H9 (cell line): Measurements from ENCODE around the gene BMP2K. TPM values are rescaled to one million over a fixed set of nuclear protein-coding genes. Genes with fewer than 3 reads are reported as not detected.

Experiments used
- DNase-seq: peaks from one replicate; pipeline ENCODE4 v3.0.0-alpha.2; 2017
- H2AFZ ChIP-seq: one replicate; pipeline ENCODE4 v1.6.1; 2013; ENCODE audit warnings: mild to moderate bottlenecking, low read length, control low read depth, moderate library complexity
- H2AK5ac ChIP-seq: 2 replicates; pipeline ENCODE4 v1.6.1; 2013; ENCODE audit warnings: low read length, control low read depth, mixed read lengths; ENCODE audit not compliant: insufficient read length
- H2BK120ac ChIP-seq: one replicate; pipeline ENCODE4 v1.6.1; 2013; ENCODE audit warnings: low read depth, mild to moderate bottlenecking, low read length, control low read depth, inconsistent platforms; ENCODE audit not compliant: poor library complexity, severe bottlenecking
- H2BK12ac ChIP-seq: 2 replicates; pipeline ENCODE4 v1.6.1; 2013; ENCODE audit warnings: low read length, control low read depth, mixed read lengths, low read depth; ENCODE audit not compliant: insufficient read length
- H2BK15ac ChIP-seq: 2 replicates; pipeline ENCODE4 v1.6.1; 2013; ENCODE audit warnings: low read depth, low read length, control low read depth
- H2BK20ac ChIP-seq: one replicate; pipeline ENCODE4 v1.6.1; 2013; ENCODE audit warnings: low read depth, mild to moderate bottlenecking, low read length, control low read depth, inconsistent platforms; ENCODE audit not compliant: poor library complexity, severe bottlenecking
- H2BK5ac ChIP-seq: 2 replicates; pipeline ENCODE4 v1.6.1; 2013; ENCODE audit warnings: low read length, control low read depth, mixed read lengths; ENCODE audit not compliant: insufficient read length
- H3K14ac ChIP-seq: 2 replicates; pipeline ENCODE4 v1.6.1; 2013; ENCODE audit warnings: low read length, control low read depth; ENCODE audit not compliant: insufficient read depth
- H3K18ac ChIP-seq: 2 replicates; pipeline ENCODE4 v1.6.1; 2013; ENCODE audit warnings: low read depth, mild to moderate bottlenecking, mixed read lengths, low read length, control low read depth; ENCODE audit not compliant: insufficient read length
- H3K23ac ChIP-seq: 2 replicates; pipeline ENCODE4 v1.6.1; 2013; ENCODE audit warnings: low read length, control low read depth, mixed read lengths, low read depth; ENCODE audit not compliant: insufficient read length
- H3K23me2 ChIP-seq: 2 replicates; pipeline ENCODE4 v1.6.1; 2013; ENCODE audit warnings: low read depth, mild to moderate bottlenecking, mixed read lengths, low read length, control low read depth; ENCODE audit not compliant: insufficient read length, poor library complexity, severe bottlenecking
- H3K27ac ChIP-seq: 2 replicates; pipeline ENCODE4 v1.5.1; 2013; ENCODE audit warnings: low read length, control low read depth, mixed read lengths, low read depth; ENCODE audit not compliant: insufficient read length
- H3K27me3 ChIP-seq: 2 replicates; pipeline ENCODE4 v1.6.1; 2013; ENCODE audit warnings: low read length, control low read depth, inconsistent platforms; ENCODE audit not compliant: insufficient read depth
- H3K4ac ChIP-seq: 2 replicates; pipeline ENCODE4 v1.6.1; 2013; ENCODE audit warnings: low read depth, mild to moderate bottlenecking, control low read depth, inconsistent platforms, low read length, moderate library complexity
- H3K4me1 ChIP-seq: 2 replicates; pipeline ENCODE4 v1.6.1; 2013; ENCODE audit warnings: low read length, control low read depth, inconsistent platforms; ENCODE audit not compliant: insufficient read depth
- H3K4me2 ChIP-seq: 2 replicates; pipeline ENCODE4 v1.6.1; 2013; ENCODE audit warnings: low read length, control low read depth, mixed read lengths; ENCODE audit not compliant: insufficient read length, insufficient read depth
- H3K56ac ChIP-seq: 2 replicates; pipeline ENCODE4 v1.6.1; 2013; ENCODE audit warnings: low read depth, mild to moderate bottlenecking, mixed read lengths, low read length, control low read depth; ENCODE audit not compliant: insufficient read length
- H3K79me1 ChIP-seq: 2 replicates; pipeline ENCODE4 v1.6.1; 2013; ENCODE audit warnings: low read depth, mild to moderate bottlenecking, moderate library complexity, low read length, control low read depth, inconsistent platforms; ENCODE audit not compliant: insufficient read depth, poor library complexity, severe bottlenecking
- H3K79me2 ChIP-seq: 2 replicates; pipeline ENCODE4 v1.6.1; 2013; ENCODE audit warnings: low read length, control low read depth, inconsistent platforms; ENCODE audit not compliant: insufficient read depth
- H3K9ac ChIP-seq: 2 replicates; pipeline ENCODE4 v1.6.1; 2013; ENCODE audit warnings: low read length, control low read depth, mixed read lengths; ENCODE audit not compliant: insufficient read length; ENCODE audit errors: extremely low read depth
- H3K9me3 ChIP-seq: one replicate; pipeline ENCODE4 v1.6.1; 2013; ENCODE audit warnings: low read depth, low read length, inconsistent platforms; ENCODE audit not compliant: control insufficient read depth
- H3T11ph ChIP-seq: one replicate; pipeline ENCODE4 v1.6.1; 2013; ENCODE audit warnings: mild to moderate bottlenecking, low read length, control low read depth, inconsistent platforms
- H4K20me1 ChIP-seq: one replicate; pipeline ENCODE4 v1.6.1; 2013; ENCODE audit not compliant: control insufficient read depth, insufficient read length, insufficient read depth
- H4K5ac ChIP-seq: 2 replicates; pipeline ENCODE4 v1.6.1; 2013; ENCODE audit warnings: low read depth, mild to moderate bottlenecking, mixed read lengths, low read length, control low read depth; ENCODE audit not compliant: insufficient read length
- H4K8ac ChIP-seq: replicated peaks from 2 replicates; pipeline ENCODE4 v1.6.1; 2013; ENCODE audit warnings: low read length, control low read depth, mixed read lengths, low read depth; ENCODE audit not compliant: insufficient read length
- H4K91ac ChIP-seq: 2 replicates; pipeline ENCODE4 v1.6.1; 2013; ENCODE audit warnings: low read depth, mild to moderate bottlenecking, moderate library complexity, mixed read lengths, low read length, control low read depth; ENCODE audit not compliant: insufficient read length
- H3K27ac Mint-ChIP-seq, 3 experiments: 2 replicates in 2 of 3; 3 replicates in 1 of 3; pipeline ENCODE4 v1.8.0; 2020 to 2021; ENCODE audit warnings: mixed read lengths in 3 of 3, mild to moderate bottlenecking in 1 of 3, moderate library complexity in 1 of 3
- H3K27me3 Mint-ChIP-seq: 2 replicates; pipeline ENCODE4 v1.8.0; 2021; ENCODE audit warnings: low read depth, mild to moderate bottlenecking, moderate library complexity, mixed read lengths
- H3K36me3 Mint-ChIP-seq, 3 experiments: 2 replicates in 2 of 3; 3 replicates in 1 of 3; pipeline ENCODE4 v1.8.0; 2020 to 2021; ENCODE audit warnings: low read depth in 3 of 3, mixed read lengths in 3 of 3; ENCODE audit not compliant: insufficient read depth in 1 of 3
- H3K4me1 Mint-ChIP-seq, 2 experiments: 2 replicates each; pipeline ENCODE4 v1.8.0; 2020; ENCODE audit warnings: mixed read lengths in 2 of 2
- H3K4me3 Mint-ChIP-seq, 2 experiments: 2 replicates in 1 of 2; 3 replicates in 1 of 2; pipeline ENCODE4 v1.8.0; 2020 to 2021; ENCODE audit warnings: mild to moderate bottlenecking in 2 of 2, mixed read lengths in 2 of 2, moderate library complexity in 1 of 2
- H3K9me3 Mint-ChIP-seq, 2 experiments: 2 replicates in 1 of 2; 3 replicates in 1 of 2; pipeline ENCODE4 v1.8.0; 2020; ENCODE audit warnings: mild to moderate bottlenecking in 2 of 2, mixed read lengths in 2 of 2, moderate library complexity in 1 of 2
- CTCF ChIP-seq: fragments of 200-600 bp; sonication (generic); conservative IDR thresholded peaks from 3 replicates; pipeline ENCODE4 v1.8.0; 2021; ENCODE audit warnings: antibody characterized with exemption, mild to moderate bottlenecking
- WGBS: extraction: QIAGEN DNeasy Blood & Tissue Kit; methylation state at CpG from one replicate; pipeline ENCODE4 v1.1.7; 2013; ENCODE audit warnings: missing lambda C conversion rate, low lambda C conversion rate, mixed read lengths; ENCODE audit not compliant: insufficient read length; ENCODE audit errors: extremely low coverage; 5-methylcytosine and 5-hydroxymethylcytosine counted together
- total RNA-seq: library from RNA; stranded (reverse); gene quantifications from 2 replicates; pipeline ENCODE4 v1.2.1, GENCODE V29; 2021

BMP2K gene
- total RNA-seq, 1 experiment from 2014 or later = 26.4 TPM

GRCh38 chr4:78845472-78845871 is 69.3 kb downstream of the BMP2K start:
- no peak for DNase-seq
- Histone ChIP-seq H4K20me1 (no peaks in the 10 kb centered on the region), H3K14ac (no peak overlapping the region), H3K9ac (no peak overlapping the region), H3K18ac (no peak overlapping the region), H2BK20ac (no peak overlapping the region), H2BK120ac (no peak overlapping the region), H4K8ac (no peak overlapping the region), H4K91ac (no peak overlapping the region), H3K4me2 (no peak overlapping the region), H3K4ac (no peak overlapping the region), H4K5ac (no peak overlapping the region), H2AK5ac (no peak overlapping the region), H2AFZ (no peak overlapping the region), H3K79me2 (no peaks in the 10 kb centered on the region), H3K23ac (no peak overlapping the region), H3K79me1 (no peaks in the 10 kb centered on the region), H3K56ac (no peak overlapping the region), H3K9me3 (no peaks in the 10 kb centered on the region), H3K4me1 (no peaks in the 10 kb centered on the region), H3K27me3 (no peaks in the 10 kb centered on the region), H2BK5ac (no peak overlapping the region), H3K23me2 (no peaks in the 10 kb centered on the region), H3K27ac (no peak overlapping the region), H2BK12ac (no peak overlapping the region), H3T11ph (no peak overlapping the region), H2BK15ac (no peak overlapping the region)
- Mint-ChIP-seq H3K36me3 (peaks cover 0 to 6% (median 3%) of the 10 kb centered on the region in 3 experiments; a peak in 4 of 7 replicates), H3K27ac (no peak overlapping the region), H3K4me3 (no peak overlapping the region), H3K27me3 (no peaks in the 10 kb centered on the region), H3K9me3 (no peaks in the 10 kb centered on the region), H3K4me1 (no peaks in the 10 kb centered on the region)
- no peak for TF ChIP-seq CTCF
- no CpG with 5 or more reads among the region's 2 CpGs for WGBS
